ENCODE data around the gene ORM2. TPM values are rescaled to one million over a fixed set of nuclear protein-coding genes. Genes with fewer than 3 reads are reported as not detected.
A peak's percentile ranks its signal among the peaks of the same experiment; 100 is the strongest.

Gene ORM2
- total and polyA plus RNA-seq, 7 donors, result 0.38 TPM; not detected in 6

DNA sequence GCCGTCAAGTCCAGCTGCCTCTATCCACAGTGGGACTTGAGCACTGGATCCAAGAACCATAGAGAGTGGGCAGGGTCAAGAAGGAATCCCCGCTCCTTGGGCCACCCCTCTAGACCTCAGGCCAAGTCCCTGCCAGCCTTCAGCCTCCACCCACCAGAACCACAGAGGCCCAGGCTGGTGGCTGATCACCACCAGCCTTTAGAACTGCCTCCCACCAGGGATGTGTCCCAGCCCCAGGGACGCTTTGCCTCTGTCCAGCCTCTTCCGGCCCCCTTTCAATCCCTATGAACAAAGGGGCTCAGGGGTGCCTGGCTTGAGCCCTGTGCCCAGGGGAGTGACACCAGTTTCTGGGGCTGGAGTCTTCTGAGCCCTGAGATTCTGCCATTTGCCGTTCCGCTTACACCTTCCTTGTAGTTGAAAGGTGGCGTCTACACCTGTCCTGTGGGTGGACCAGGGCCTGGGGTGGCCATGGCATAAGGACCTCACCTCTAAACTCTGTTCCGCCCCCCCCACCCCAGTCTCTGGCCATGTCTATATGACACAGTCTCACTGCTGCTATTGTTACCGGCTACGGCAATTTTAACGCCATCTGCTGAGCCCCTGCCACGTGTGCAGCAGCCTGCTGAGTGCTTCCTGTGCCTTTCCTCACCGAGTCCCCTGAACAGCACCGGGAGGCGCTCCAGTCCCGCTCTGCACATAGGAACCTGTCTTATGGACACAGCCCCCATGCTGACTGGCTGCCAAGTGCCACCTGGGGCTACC lies 42.5 kb upstream of the ORM2 start:
- WGBS, 2 donors, result 85 to 87% methylated on average over 16 of the region's 16 CpGs
- TF ChIP-seq POLR2A (IDR thresholded peaks at IDR 0.05) (no peak), POLR2AphosphoS5 (IDR thresholded peaks at IDR 0.05) (no peak), CTCF (IDR thresholded peaks at IDR 0.05) (no peak), EP300 (IDR thresholded peaks at IDR 0.05) (no peak)
- Histone ChIP-seq H3K27me3 (no peaks in the 10 kb centered on the region), H3K36me3 (peaks cover 0 to 2% (median 0%) of the 10 kb centered on the region in 4 donors), H3K4me3 (no peak overlapping the region), H3K9me3 (no peaks in the 10 kb centered on the region), H3K4me1 (peaks cover 0 to 12% (median 3%) of the 10 kb centered on the region in 4 donors), H3K27ac (no peak overlapping the region)
- DNase-seq, result peak; percentile 63
- intact Hi-C loops (cut with DNase I), result no loop called here

- Histone ChIP-seq H3K27ac (no peak overlapping the region), H3K4me1 (peaks cover 0 to 12% (median 3%) of the 10 kb centered on the region in 4 donors), H3K27me3 (no peaks in the 10 kb centered on the region), H3K36me3 (peaks cover 0 to 8% (median 0%) of the 10 kb centered on the region in 4 donors), H3K4me3 (no peak overlapping the region), H3K9me3 (no peaks in the 10 kb centered on the region)
- 85% methylated on average over 15 of the region's 15 CpGs for WGBS, 2 donors
- peak; percentile 59 for DNase-seq
- intact Hi-C loops (cut with DNase I), result no loop called here
- TF ChIP-seq POLR2AphosphoS5 (IDR thresholded peaks at IDR 0.05) (no peak), CTCF (IDR thresholded peaks at IDR 0.05) (no peak), EP300 (IDR thresholded peaks at IDR 0.05) (no peak), POLR2A (IDR thresholded peaks at IDR 0.05) (no peak)
Measured at GRCh38 chr9:114287763-114288192, 41.9 kb upstream of the ORM2 start.

GRCh38 chr9:114288193-114289091 lies 41.2 kb upstream of the ORM2 start:
- Histone ChIP-seq H3K4me3 (no peak overlapping the region), H3K36me3 (peaks cover 0 to 11% (median 0%) of the 10 kb centered on the region in 4 donors), H3K4me1 (peaks cover 0 to 12% (median 3%) of the 10 kb centered on the region in 4 donors), H3K27me3 (no peaks in the 10 kb centered on the region), H3K27ac (no peak overlapping the region), H3K9me3 (no peaks in the 10 kb centered on the region)
- no peak for TF ChIP-seq CTCF (IDR thresholded peaks at IDR 0.05)
- TF ChIP-seq POLR2A (IDR thresholded peaks at IDR 0.05), result no peak
- no peak for TF ChIP-seq POLR2AphosphoS5 (IDR thresholded peaks at IDR 0.05)
- TF ChIP-seq EP300 (IDR thresholded peaks at IDR 0.05), result no peak
- intact Hi-C loops (cut with DNase I), result no loop called here
- 67 to 73% methylated on average over 23 of the region's 23 CpGs for WGBS, 2 donors
- peak; percentile 57 for DNase-seq

GRCh38 chr9:114289106-114289505 lies 40.6 kb upstream of the ORM2 start:
- H3K27ac ChIP-seq, result no peak overlapping the region
- 90 to 91% methylated on average over 13 of the region's 13 CpGs for WGBS, 2 donors
- no peak for TF ChIP-seq CTCF (IDR thresholded peaks at IDR 0.05)
- no peak for TF ChIP-seq POLR2AphosphoS5 (IDR thresholded peaks at IDR 0.05)
- TF ChIP-seq EP300 (IDR thresholded peaks at IDR 0.05), result no peak
- no peak for TF ChIP-seq POLR2A (IDR thresholded peaks at IDR 0.05)
- no peaks in the 10 kb centered on the region for H3K9me3 ChIP-seq
- intact Hi-C loops (cut with DNase I), result no loop called here
- DNase-seq, result peak; percentile 46
- H3K36me3 ChIP-seq, result peaks cover 0 to 11% (median 0%) of the 10 kb centered on the region in 4 donors
- H3K27me3 ChIP-seq, result no peaks in the 10 kb centered on the region
- peaks cover 0 to 12% (median 3%) of the 10 kb centered on the region in 4 donors for H3K4me1 ChIP-seq
- H3K4me3 ChIP-seq, result no peak overlapping the region

All from sigmoid colon (tissue), 7 donors.